SK-N-MC (cell line): ENCODE measurements around the gene POT1.
A peak's percentile ranks its signal among the peaks of the same experiment; 100 is the strongest.
"Not testable (repeated sequence)": the region's sequence is repeated elsewhere in the genome, so short reads cannot be mapped to it uniquely, and the experiment has no call there.

ENCODE experiments used
- DNase-seq: peaks from one replicate; pipeline ENCODE4 v3.0.0-alpha.2; 2011; ENCODE audit warnings: low read depth, low spot score
- H3K27ac ChIP-seq: fragments of 200-600 bp; sonication (generic); 2 replicates; pipeline ENCODE4 v1.5.1; 2016; ENCODE audit warnings: mixed run types
- H3K36me3 ChIP-seq: fragments of 200-600 bp; sonication (generic); 2 replicates; pipeline ENCODE4 v1.6.1; 2017; ENCODE audit warnings: antibody characterized with exemption, low read length, mixed read lengths; ENCODE audit not compliant: insufficient read depth
- H3K4me3 ChIP-seq: fragments of 200-600 bp; sonication (generic); 2 replicates; pipeline ENCODE4 v1.5.1; 2016
- H3K9ac ChIP-seq: fragments of 200-600 bp; sonication (generic); 2 replicates; pipeline ENCODE4 v1.8.0; 2017; ENCODE audit warnings: mixed run types, mixed read lengths; ENCODE audit not compliant: insufficient read length
- H3K9me3 ChIP-seq: fragments of 200-600 bp; sonication (generic); 2 replicates; pipeline ENCODE4 v1.6.1; 2017; ENCODE audit warnings: low read depth, mild to moderate bottlenecking, antibody characterized with exemption, low read length, moderate library complexity, mixed read lengths
- EZH2 ChIP-seq: fragments of 200-600 bp; sonication (generic); IDR thresholded peaks from one replicate; pipeline ENCODE4 v1.6.1; 2017; ENCODE audit warnings: antibody characterized with exemption
- FOXP2 ChIP-seq: optimal IDR thresholded peaks from 2 replicates; pipeline ENCODE3; 2011; ENCODE audit warnings: mild to moderate bottlenecking, moderate library complexity; ENCODE audit not compliant: insufficient read depth; ENCODE audit errors: extremely low read length, control extremely low read depth
- POLR2AphosphoS5 ChIP-seq: IDR thresholded peaks from 2 replicates; pipeline ENCODE4 v1.6.1; 2012; ENCODE audit warnings: mild to moderate bottlenecking, low read depth, low read length, borderline replicate concordance

POT1 gene

GRCh38 chr7:124929467-124930172 is at the start of gene POT1:
Gene POT1 (minus strand): TSS chr7:124929825. CDS start chr7:124897173, 32,652 bp downstream.
- DNase-seq: peak; percentile 94
- H3K4me3 ChIP-seq: peak within 1 kb of the TSS; percentile 96
- peak within 1 kb of the TSS; percentile 78 for H3K27ac ChIP-seq
- TF ChIP-seq EZH2 (no peak), POLR2AphosphoS5 (peak; percentile 91)
- no peaks in the 10 kb centered on the region for H3K9me3 ChIP-seq
- peaks cover 31% of the 10 kb centered on the region for H3K36me3 ChIP-seq
- peak within 1 kb of the TSS; percentile 89 for H3K9ac ChIP-seq

GRCh38 chr7:124975131-124975530 is 45.5 kb upstream of the POT1 start:
- H3K9me3 ChIP-seq, H3K9ac ChIP-seq, H3K4me3 ChIP-seq, H3K27ac ChIP-seq, H3K36me3 ChIP-seq, DNase-seq: not testable (repeated sequence)

- TF ChIP-seq POLR2AphosphoS5 (no peak), FOXP2 (no peak), EZH2 (no peak)
- no peaks in the 10 kb centered on the region for H3K36me3 ChIP-seq
- no peak overlapping the region for H3K4me3 ChIP-seq
- DNase-seq: no peak
- no peaks in the 10 kb centered on the region for H3K9me3 ChIP-seq
- H3K27ac ChIP-seq: no peak overlapping the region
- no peak overlapping the region for H3K9ac ChIP-seq
Observed at GRCh38 chr7:124965553-124965952, 35.9 kb upstream of the POT1 start.

- TF ChIP-seq EZH2 (no peak), FOXP2 (no peak), POLR2AphosphoS5 (no peak)
- H3K9ac ChIP-seq: no peak overlapping the region
- H3K27ac ChIP-seq: no peak overlapping the region
- no peak for DNase-seq
- no peaks in the 10 kb centered on the region for H3K36me3 ChIP-seq
- H3K4me3 ChIP-seq: no peak overlapping the region
- H3K9me3 ChIP-seq: no peaks in the 10 kb centered on the region
Observed at GRCh38 chr7:124959676-124960075, 30.1 kb upstream of the POT1 start.

GRCh38 chr7:124957952-124958351 is 28.3 kb upstream of the POT1 start:
- H3K9ac ChIP-seq, H3K9me3 ChIP-seq, DNase-seq, H3K36me3 ChIP-seq, H3K4me3 ChIP-seq, H3K27ac ChIP-seq: not testable (repeated sequence)

GRCh38 chr7:124956160-124956559 is 26.5 kb upstream of the POT1 start:
- Histone ChIP-seq H3K9ac (no peak overlapping the region), H3K9me3 (no peaks in the 10 kb centered on the region), H3K4me3 (no peak overlapping the region), H3K36me3 (no peaks in the 10 kb centered on the region), H3K27ac (no peak overlapping the region)
- no peak for TF ChIP-seq FOXP2
- TF ChIP-seq EZH2: no peak
- no peak for DNase-seq

- no peaks in the 10 kb centered on the region for H3K36me3 ChIP-seq
- H3K9ac ChIP-seq: no peak overlapping the region
- H3K27ac ChIP-seq: peak overlapping the region; percentile 51; the same call in 1 of the 2 replicates
- no peaks in the 10 kb centered on the region for H3K9me3 ChIP-seq
- TF ChIP-seq POLR2AphosphoS5 (no peak), EZH2 (no peak), FOXP2 (no peak)
- H3K4me3 ChIP-seq: no peak overlapping the region
- DNase-seq: no peak
Observed at GRCh38 chr7:124954790-124955189, 25.2 kb upstream of the POT1 start.

GRCh38 chr7:124945680-124946079 is 16.1 kb upstream of the POT1 start:
- H3K9ac ChIP-seq: no peak overlapping the region
- H3K36me3 ChIP-seq: no peaks in the 10 kb centered on the region
- H3K9me3 ChIP-seq: peaks cover 4% of the 10 kb centered on the region; the same call in 1 of the 2 replicates
- DNase-seq: no peak
- TF ChIP-seq EZH2 (no peak), FOXP2 (no peak), POLR2AphosphoS5 (no peak)
- no peak overlapping the region for H3K4me3 ChIP-seq
- no peak overlapping the region for H3K27ac ChIP-seq

GRCh38 chr7:124943472-124943871 is 13.8 kb upstream of the POT1 start:
- peak overlapping the region; percentile 49; the same call in 1 of the 2 replicates for H3K27ac ChIP-seq
- no peaks in the 10 kb centered on the region for H3K36me3 ChIP-seq
- no peak overlapping the region for H3K4me3 ChIP-seq
- H3K9me3 ChIP-seq: peaks cover 4% of the 10 kb centered on the region; the same call in 1 of the 2 replicates
- no peak for DNase-seq
- H3K9ac ChIP-seq: no peak overlapping the region
- TF ChIP-seq FOXP2 (no peak), EZH2 (no peak), POLR2AphosphoS5 (no peak)
